Loucy (cell line): Measurements from ENCODE around the gene LLGL2.

Experiments used
- CTCF ChIP-seq: fragments of 200-600 bp; sonication (generic); conservative IDR thresholded peaks from 2 replicates; pipeline ENCODE4 v1.5.1; 2014; ENCODE audit warnings: mild to moderate bottlenecking, antibody characterized with exemption, low read length
- EZH2phosphoT487 ChIP-seq: fragments of 200-600 bp; IDR thresholded peaks from 2 replicates; pipeline ENCODE4 v1.6.1; 2018; ENCODE audit warnings: antibody characterized with exemption, mild to moderate bottlenecking, moderate library complexity, borderline replicate concordance

- no peak for TF ChIP-seq CTCF
- TF ChIP-seq EZH2phosphoT487 = no peak
Measured at GRCh38 chr17:75526555-75527270, 1.2 kb downstream of the LLGL2 start.
